ENCODE results near the gene HELLS. TPM values are rescaled to one million over a fixed set of nuclear protein-coding genes. Genes with fewer than 3 reads are reported as not detected.

Gene HELLS
- total RNA-seq, 4 donors from 2014 or later, result 1.9 to 15.1 (median 7.1) TPM

DNA sequence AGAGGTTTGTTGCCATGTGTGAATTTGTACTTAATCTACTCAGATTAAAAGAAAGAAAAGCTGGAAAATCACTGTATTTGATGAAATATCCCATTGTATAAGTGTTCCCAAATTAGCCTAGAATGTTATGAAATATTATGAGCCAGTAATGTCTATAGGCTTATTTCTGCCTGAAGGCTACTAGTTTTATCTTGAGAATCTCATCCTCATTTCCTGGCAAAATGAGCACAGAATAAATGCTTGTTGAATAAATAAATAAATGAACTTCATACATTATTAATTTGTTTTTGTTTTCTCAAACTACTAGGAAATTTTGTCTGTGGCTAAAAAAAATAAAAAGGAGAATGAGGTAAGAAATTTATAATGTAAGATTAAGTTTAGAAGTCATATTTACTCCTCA lies 25.5 kb downstream of the HELLS start:
- Histone ChIP-seq H3K36me3 (no peaks in the 10 kb centered on the region), H3K9me3 (no peaks in the 10 kb centered on the region), H3K27me3 (no peaks in the 10 kb centered on the region), H3K27ac (no peak overlapping the region), H3K4me3 (no peak overlapping the region), H3K4me1 (no peaks in the 10 kb centered on the region)
- in situ Hi-C loops (cut with MboI; ENCODE audit: low pct_ligation_motif_present in 1 of 4, low pct_unique_long_range_greater_than_20kb in 1 of 4, low sequenced_read_pairs in 3 of 4), result no loop called here
- DNase-seq, result no peak
- TF ChIP-seq, protein P1, sequence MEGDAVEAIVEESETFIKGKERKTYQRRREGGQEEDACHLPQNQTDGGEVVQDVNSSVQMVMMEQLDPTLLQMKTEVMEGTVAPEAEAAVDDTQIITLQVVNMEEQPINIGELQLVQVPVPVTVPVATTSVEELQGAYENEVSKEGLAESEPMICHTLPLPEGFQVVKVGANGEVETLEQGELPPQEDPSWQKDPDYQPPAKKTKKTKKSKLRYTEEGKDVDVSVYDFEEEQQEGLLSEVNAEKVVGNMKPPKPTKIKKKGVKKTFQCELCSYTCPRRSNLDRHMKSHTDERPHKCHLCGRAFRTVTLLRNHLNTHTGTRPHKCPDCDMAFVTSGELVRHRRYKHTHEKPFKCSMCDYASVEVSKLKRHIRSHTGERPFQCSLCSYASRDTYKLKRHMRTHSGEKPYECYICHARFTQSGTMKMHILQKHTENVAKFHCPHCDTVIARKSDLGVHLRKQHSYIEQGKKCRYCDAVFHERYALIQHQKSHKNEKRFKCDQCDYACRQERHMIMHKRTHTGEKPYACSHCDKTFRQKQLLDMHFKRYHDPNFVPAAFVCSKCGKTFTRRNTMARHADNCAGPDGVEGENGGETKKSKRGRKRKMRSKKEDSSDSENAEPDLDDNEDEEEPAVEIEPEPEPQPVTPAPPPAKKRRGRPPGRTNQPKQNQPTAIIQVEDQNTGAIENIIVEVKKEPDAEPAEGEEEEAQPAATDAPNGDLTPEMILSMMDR (IDR thresholded peaks at IDR 0.05), result no peak
- TF ChIP-seq EP300 (IDR thresholded peaks at IDR 0.05; ENCODE audit: low read depth), result no peak
- no peak for TF ChIP-seq POLR2A (IDR thresholded peaks at IDR 0.05)
- no peak for TF ChIP-seq POLR2AphosphoS5 (IDR thresholded peaks at IDR 0.05)
- intact Hi-C loops (cut with DNase I; ENCODE audit: low total_unique reads), result no loop called here

DNA sequence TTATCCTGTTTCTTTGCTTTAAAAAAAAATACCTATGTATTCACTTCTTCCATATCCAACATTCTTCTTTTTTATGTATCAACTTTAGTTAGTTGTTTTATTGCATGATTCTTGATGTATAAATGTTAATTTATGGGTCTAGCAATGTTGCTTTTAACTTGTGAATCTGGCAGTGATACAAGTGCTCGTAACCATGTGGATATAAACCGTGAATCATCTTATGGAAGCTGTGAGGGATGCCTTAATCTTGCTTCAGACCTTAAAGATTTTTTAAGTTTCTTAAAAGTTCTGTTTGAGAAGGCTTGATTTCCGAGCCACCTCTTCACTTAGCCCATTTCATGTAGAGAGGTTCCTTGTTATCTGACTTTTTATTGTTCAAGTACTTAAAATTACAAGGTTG lies 25.9 kb downstream of the HELLS start:
- WGBS, 2 donors (ENCODE audit: low coverage in 1 of 2), result 69 to 81% methylated on average over 3 of the region's 3 CpGs

DNA sequence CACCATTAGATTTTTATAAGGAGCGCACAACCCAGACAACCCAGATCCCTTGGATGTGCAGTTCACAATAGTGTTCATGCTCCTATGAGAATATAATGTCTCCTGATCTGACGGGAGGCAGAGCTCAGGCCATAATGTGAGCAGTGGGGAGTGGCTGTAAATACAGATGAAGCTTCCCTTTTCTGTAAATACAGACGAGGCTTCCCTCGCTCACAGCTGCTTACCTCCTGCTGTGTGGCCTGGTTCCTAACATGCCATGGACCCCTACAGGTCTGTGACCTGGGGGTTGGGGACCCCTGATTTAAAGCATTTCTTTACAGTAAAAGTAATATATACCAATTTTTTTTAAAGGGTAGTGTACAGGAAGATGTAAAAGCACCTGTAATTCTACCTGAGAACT lies 33.2 kb downstream of the HELLS start:
- Histone ChIP-seq H3K36me3 (no peaks in the 10 kb centered on the region), H3K9me3 (no peaks in the 10 kb centered on the region), H3K27me3 (no peaks in the 10 kb centered on the region), H3K4me1 (no peaks in the 10 kb centered on the region), H3K27ac (no peak overlapping the region), H3K4me3 (no peak overlapping the region)
- in situ Hi-C loops (cut with MboI; ENCODE audit: low pct_ligation_motif_present in 1 of 4, low pct_unique_long_range_greater_than_20kb in 1 of 4, low sequenced_read_pairs in 3 of 4), result no loop called here
- 86 to 100% methylated on average over 1 to 4 of the region's 4 CpGs for WGBS, 2 donors (ENCODE audit: low coverage in 1 of 2)
- intact Hi-C loops (cut with DNase I; ENCODE audit: low total_unique reads), result no loop called here
- TF ChIP-seq, protein P1 (IDR thresholded peaks at IDR 0.05), result no peak
- TF ChIP-seq POLR2AphosphoS5 (IDR thresholded peaks at IDR 0.05) (no peak), EP300 (IDR thresholded peaks at IDR 0.05; ENCODE audit: low read depth) (no peak), POLR2A (IDR thresholded peaks at IDR 0.05) (no peak)
- no peak for DNase-seq

More for the DNA sequence above, 25.9 kb downstream of the HELLS start:
- Histone ChIP-seq H3K4me1 (no peaks in the 10 kb centered on the region), H3K27ac (no peak overlapping the region), H3K36me3 (no peaks in the 10 kb centered on the region), H3K9me3 (no peaks in the 10 kb centered on the region), H3K4me3 (no peak overlapping the region), H3K27me3 (no peaks in the 10 kb centered on the region)
- TF ChIP-seq POLR2AphosphoS5 (IDR thresholded peaks at IDR 0.05) (no peak), EP300 (IDR thresholded peaks at IDR 0.05; ENCODE audit: low read depth) (no peak)
- TF ChIP-seq, protein P1 (IDR thresholded peaks at IDR 0.05), result no peak
- in situ Hi-C loops (cut with MboI; ENCODE audit: low pct_ligation_motif_present in 1 of 4, low pct_unique_long_range_greater_than_20kb in 1 of 4, low sequenced_read_pairs in 3 of 4) (no loop called here), intact Hi-C loops (cut with DNase I; ENCODE audit: low total_unique reads) (no loop called here)
- no peak for DNase-seq

DNA sequence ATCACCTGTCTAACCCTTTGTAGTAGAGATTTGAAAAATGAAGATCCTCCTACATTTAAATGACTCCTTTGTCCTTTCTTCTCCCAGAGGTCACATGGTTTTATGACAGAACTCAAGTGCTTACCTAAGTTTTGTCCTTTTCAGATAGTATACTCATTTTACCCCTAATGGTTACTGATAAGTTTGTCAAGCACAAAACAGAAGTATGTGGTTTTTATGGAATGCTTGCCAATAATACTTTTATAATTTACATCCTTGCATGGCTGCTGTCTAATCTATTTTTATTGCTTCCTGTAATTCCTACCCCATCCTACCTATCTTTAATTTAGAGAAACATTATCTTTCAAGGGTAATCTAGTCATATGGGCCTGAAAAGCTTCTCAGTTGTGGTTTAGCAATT lies 37.5 kb downstream of the HELLS start:
- Histone ChIP-seq H3K4me1 (no peaks in the 10 kb centered on the region), H3K9me3 (no peaks in the 10 kb centered on the region), H3K27ac (no peak overlapping the region), H3K36me3 (no peaks in the 10 kb centered on the region), H3K27me3 (no peaks in the 10 kb centered on the region), H3K4me3 (no peak overlapping the region)
- DNase-seq, result no peak
- TF ChIP-seq, protein P1 (IDR thresholded peaks at IDR 0.05), result no peak
- no peak for TF ChIP-seq POLR2A (IDR thresholded peaks at IDR 0.05)
- TF ChIP-seq EP300 (IDR thresholded peaks at IDR 0.05; ENCODE audit: low read depth), result no peak
- no peak for TF ChIP-seq POLR2AphosphoS5 (IDR thresholded peaks at IDR 0.05)
- intact Hi-C loops (cut with DNase I; ENCODE audit: low total_unique reads), result no loop called here
- in situ Hi-C loops (cut with MboI; ENCODE audit: low pct_ligation_motif_present in 1 of 4, low pct_unique_long_range_greater_than_20kb in 1 of 4, low sequenced_read_pairs in 3 of 4), result no loop called here

Data from transverse colon (tissue), 4 donors.